ENCODE data around the gene SEC31A.

The SEC31A gene

GRCh38 chr4:82848706-82849105 lies 42.2 kb downstream of the SEC31A start:
- no peaks in the 10 kb centered on the region for H3K27me3 ChIP-seq (ENCODE audit: insufficient read depth, low read length)
- TF ChIP-seq EZH2 (IDR thresholded peaks at IDR 0.05; ENCODE audit: borderline replicate concordance, low read length) = no peak
- TF ChIP-seq, protein P1, sequence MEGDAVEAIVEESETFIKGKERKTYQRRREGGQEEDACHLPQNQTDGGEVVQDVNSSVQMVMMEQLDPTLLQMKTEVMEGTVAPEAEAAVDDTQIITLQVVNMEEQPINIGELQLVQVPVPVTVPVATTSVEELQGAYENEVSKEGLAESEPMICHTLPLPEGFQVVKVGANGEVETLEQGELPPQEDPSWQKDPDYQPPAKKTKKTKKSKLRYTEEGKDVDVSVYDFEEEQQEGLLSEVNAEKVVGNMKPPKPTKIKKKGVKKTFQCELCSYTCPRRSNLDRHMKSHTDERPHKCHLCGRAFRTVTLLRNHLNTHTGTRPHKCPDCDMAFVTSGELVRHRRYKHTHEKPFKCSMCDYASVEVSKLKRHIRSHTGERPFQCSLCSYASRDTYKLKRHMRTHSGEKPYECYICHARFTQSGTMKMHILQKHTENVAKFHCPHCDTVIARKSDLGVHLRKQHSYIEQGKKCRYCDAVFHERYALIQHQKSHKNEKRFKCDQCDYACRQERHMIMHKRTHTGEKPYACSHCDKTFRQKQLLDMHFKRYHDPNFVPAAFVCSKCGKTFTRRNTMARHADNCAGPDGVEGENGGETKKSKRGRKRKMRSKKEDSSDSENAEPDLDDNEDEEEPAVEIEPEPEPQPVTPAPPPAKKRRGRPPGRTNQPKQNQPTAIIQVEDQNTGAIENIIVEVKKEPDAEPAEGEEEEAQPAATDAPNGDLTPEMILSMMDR (IDR thresholded peaks at IDR 0.05; ENCODE audit: low read length) = no peak
- no peak overlapping the region for H3K27ac ChIP-seq (ENCODE audit: low read depth, low read length, poor library complexity, severe bottlenecking)
- H3K4me3 ChIP-seq (ENCODE audit: low read depth, low read length, poor library complexity, severe bottlenecking) = no peak overlapping the region
- H3K4me1 ChIP-seq (ENCODE audit: insufficient read depth, low read length, severe bottlenecking) = no peaks in the 10 kb centered on the region
- no peaks in the 10 kb centered on the region for H3K79me2 ChIP-seq (ENCODE audit: insufficient read depth, low read length)
- no peak overlapping the region for H2AFZ ChIP-seq (ENCODE audit: low read length)
- peaks cover 16% of the 10 kb centered on the region for H3K9me3 ChIP-seq (ENCODE audit: low read length)
- H3K4me2 ChIP-seq (ENCODE audit: low read length) = no peak overlapping the region
- H3K9me2 ChIP-seq (ENCODE audit: low read depth, low read length) = no peaks in the 10 kb centered on the region
- H3K36me3 ChIP-seq (ENCODE audit: insufficient read depth, low read length) = peaks cover 92% of the 10 kb centered on the region
- no peaks in the 10 kb centered on the region for H3F3A ChIP-seq (ENCODE audit: insufficient read depth, low read length)
- H4K20me1 ChIP-seq (ENCODE audit: insufficient read depth, low read length) = no peaks in the 10 kb centered on the region
- no peak overlapping the region for H3K9ac ChIP-seq (ENCODE audit: low read length)

DNA sequence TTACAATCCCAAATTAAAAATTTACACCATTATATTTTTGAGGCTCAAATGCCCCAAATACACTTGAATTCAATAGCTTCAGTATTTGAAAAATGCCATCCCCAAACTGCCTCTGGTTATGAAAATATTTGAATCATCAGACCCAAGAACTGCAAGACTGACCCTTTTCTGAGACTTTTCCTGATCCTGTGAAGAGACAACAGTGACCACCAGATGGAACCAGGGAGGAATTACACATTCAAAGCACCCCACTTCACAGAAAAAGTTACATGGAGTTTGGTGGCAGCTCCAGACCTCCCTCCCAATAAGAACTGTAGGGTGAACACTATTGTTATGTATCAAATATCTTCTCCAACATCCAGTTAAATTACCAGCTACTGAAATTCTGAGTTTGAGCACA lies 48.4 kb downstream of the SEC31A start:
- Histone ChIP-seq H3K4me2 (ENCODE audit: low read length) (no peak overlapping the region), H3K4me1 (ENCODE audit: insufficient read depth, low read length, severe bottlenecking) (no peaks in the 10 kb centered on the region), H3K9me3 (ENCODE audit: low read length) (no peaks in the 10 kb centered on the region), H3K27me3 (ENCODE audit: insufficient read depth, low read length) (no peaks in the 10 kb centered on the region), H3F3A (ENCODE audit: insufficient read depth, low read length) (no peaks in the 10 kb centered on the region), H3K36me3 (ENCODE audit: insufficient read depth, low read length) (peaks cover 71% of the 10 kb centered on the region), H3K79me2 (ENCODE audit: insufficient read depth, low read length) (no peaks in the 10 kb centered on the region), H4K20me1 (ENCODE audit: insufficient read depth, low read length) (no peaks in the 10 kb centered on the region), H3K9ac (ENCODE audit: low read length) (no peak overlapping the region), H3K4me3 (ENCODE audit: low read depth, low read length, poor library complexity, severe bottlenecking) (no peak overlapping the region), H2AFZ (ENCODE audit: low read length) (no peak overlapping the region), H3K9me2 (ENCODE audit: low read depth, low read length) (no peaks in the 10 kb centered on the region), H3K27ac (ENCODE audit: low read depth, low read length, poor library complexity, severe bottlenecking) (no peak overlapping the region)
- TF ChIP-seq, protein P1 (IDR thresholded peaks at IDR 0.05; ENCODE audit: low read length) = no peak
- no peak for TF ChIP-seq EZH2 (IDR thresholded peaks at IDR 0.05; ENCODE audit: borderline replicate concordance, low read length)

GRCh38 chr4:82839624-82840023 lies 51.3 kb downstream of the SEC31A start:
- Histone ChIP-seq H2AFZ (ENCODE audit: low read length) (no peak overlapping the region), H3K27ac (ENCODE audit: low read depth, low read length, poor library complexity, severe bottlenecking) (no peak overlapping the region), H3K4me2 (ENCODE audit: low read length) (no peak overlapping the region), H3K9ac (ENCODE audit: low read length) (no peak overlapping the region), H4K20me1 (ENCODE audit: insufficient read depth, low read length) (no peaks in the 10 kb centered on the region), H3K4me3 (ENCODE audit: low read depth, low read length, poor library complexity, severe bottlenecking) (no peak overlapping the region), H3F3A (ENCODE audit: insufficient read depth, low read length) (no peaks in the 10 kb centered on the region), H3K9me2 (ENCODE audit: low read depth, low read length) (no peaks in the 10 kb centered on the region), H3K4me1 (ENCODE audit: insufficient read depth, low read length, severe bottlenecking) (no peaks in the 10 kb centered on the region), H3K79me2 (ENCODE audit: insufficient read depth, low read length) (no peaks in the 10 kb centered on the region), H3K36me3 (ENCODE audit: insufficient read depth, low read length) (peaks cover 67% of the 10 kb centered on the region), H3K27me3 (ENCODE audit: insufficient read depth, low read length) (no peaks in the 10 kb centered on the region), H3K9me3 (ENCODE audit: low read length) (no peaks in the 10 kb centered on the region)
- TF ChIP-seq, protein P1 (IDR thresholded peaks at IDR 0.05; ENCODE audit: low read length) = no peak
- no peak for TF ChIP-seq EZH2 (IDR thresholded peaks at IDR 0.05; ENCODE audit: borderline replicate concordance, low read length)

All from OCI-LY1 (cell line).